Left hindlimb (tissue), 1 donor: ENCODE data around the gene FAT1.
A peak's percentile ranks its signal among the peaks of the same experiment; 100 is the strongest.

ENCODE experiments used
- DNase-seq: peaks from one replicate; pipeline ENCODE4 v3.0.0-alpha.2; 2018

FAT1 gene

GRCh38 chr4:186754976-186755375, 31.3 kb upstream of the FAT1 start:
- no peak for DNase-seq

DNA sequence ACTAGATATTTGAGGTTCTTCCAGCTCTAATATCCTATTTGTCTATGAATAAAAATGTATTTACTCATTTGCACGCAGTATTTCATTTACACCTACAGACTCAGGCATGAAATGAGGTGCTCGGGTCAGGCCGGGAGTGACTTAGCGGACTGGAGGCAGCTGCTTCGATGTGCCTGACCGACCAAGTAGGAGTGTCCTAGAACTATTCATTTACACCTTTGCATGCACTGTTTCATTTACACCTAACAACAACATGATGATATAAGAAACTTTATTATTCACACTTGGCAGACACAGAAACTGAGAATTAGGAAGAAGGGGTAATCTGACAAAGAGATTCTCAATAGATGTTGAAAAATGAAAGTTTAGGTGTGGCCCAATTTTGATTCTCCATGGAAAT, 28.7 kb upstream of the FAT1 start:
- DNase-seq: no peak

GRCh38 chr4:186749611-186750281, 26.1 kb upstream of the FAT1 start:
- DNase-seq: no peak

- DNase-seq: no peak
These were observed 22.9 kb upstream of the FAT1 start for GRCh38 chr4:186746581-186746980.

- peak; percentile 58 for DNase-seq
These were observed 19.6 kb upstream of the FAT1 start for GRCh38 chr4:186743261-186743660.

DNA sequence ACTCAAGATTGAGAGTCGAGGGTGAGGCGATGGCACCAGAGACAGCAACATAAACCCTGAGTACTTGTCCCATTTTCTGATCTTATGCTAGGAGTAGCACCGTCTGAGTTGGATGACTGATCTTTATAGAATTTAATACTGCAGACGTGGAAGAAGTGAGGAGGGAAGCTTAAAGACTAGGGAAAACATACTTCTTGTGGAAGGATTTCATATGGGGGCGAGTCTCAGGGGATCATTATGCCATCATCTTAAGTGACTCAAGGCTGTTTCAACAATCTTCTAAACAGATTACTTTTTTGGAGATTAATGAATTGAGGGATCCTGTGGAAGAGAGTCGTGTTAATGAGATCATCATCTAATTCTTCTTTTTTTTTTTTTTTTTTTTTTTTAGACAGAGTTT, 17.2 kb upstream of the FAT1 start:
- DNase-seq: no peak

- DNase-seq: no peak
These were observed 16.3 kb upstream of the FAT1 start for GRCh38 chr4:186739802-186740434.

- DNase-seq: no peak
These were observed 15.7 kb upstream of the FAT1 start for GRCh38 chr4:186739317-186739716.

DNA sequence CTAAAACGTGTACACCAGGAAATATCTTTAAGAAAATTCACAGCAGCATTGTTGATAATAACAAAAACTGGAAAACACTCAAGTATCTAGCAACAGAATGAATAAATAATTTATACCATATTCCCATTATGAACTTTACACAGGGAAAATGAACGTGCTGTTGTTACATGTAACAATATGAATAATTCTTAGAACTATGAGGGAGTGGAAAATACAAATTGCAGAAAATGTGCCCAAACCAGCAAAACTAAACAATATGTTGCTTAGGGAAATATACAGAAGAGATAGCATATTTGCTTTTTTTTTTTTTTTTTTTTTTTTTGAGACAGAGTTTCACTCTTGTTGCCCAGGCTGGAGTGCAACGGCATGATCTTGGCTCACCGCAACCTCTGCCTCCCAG, 14.8 kb upstream of the FAT1 start:
- no peak for DNase-seq

GRCh38 chr4:186737427-186737826, 13.8 kb upstream of the FAT1 start:
- DNase-seq: no peak

GRCh38 chr4:186736466-186736865, 12.8 kb upstream of the FAT1 start:
- no peak for DNase-seq

GRCh38 chr4:186734251-186734650, 10.6 kb upstream of the FAT1 start:
- no peak for DNase-seq

GRCh38 chr4:186733778-186734177, 10.1 kb upstream of the FAT1 start:
- no peak for DNase-seq

- no peak for DNase-seq
These were observed 7.0 kb upstream of the FAT1 start for GRCh38 chr4:186730621-186731020.

DNA sequence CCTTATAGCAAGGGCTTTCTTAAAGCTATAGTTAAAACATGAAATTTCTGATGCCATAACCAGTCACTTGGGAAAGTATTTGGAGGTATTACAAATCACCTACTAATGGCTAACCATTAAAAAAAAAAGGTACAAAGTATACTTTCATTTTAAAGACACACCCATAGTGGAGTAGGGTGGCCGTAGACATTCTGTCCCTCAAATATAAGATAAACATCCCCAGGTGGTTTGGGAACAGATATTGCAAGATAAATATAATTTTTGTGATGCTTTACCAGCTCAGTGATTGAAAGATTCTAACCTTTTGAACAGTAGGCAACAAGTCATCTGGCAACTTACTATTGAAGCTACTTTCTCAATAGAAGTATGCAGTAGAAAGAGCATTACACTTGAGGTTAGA, 6.2 kb upstream of the FAT1 start:
- DNase-seq: no peak

DNA sequence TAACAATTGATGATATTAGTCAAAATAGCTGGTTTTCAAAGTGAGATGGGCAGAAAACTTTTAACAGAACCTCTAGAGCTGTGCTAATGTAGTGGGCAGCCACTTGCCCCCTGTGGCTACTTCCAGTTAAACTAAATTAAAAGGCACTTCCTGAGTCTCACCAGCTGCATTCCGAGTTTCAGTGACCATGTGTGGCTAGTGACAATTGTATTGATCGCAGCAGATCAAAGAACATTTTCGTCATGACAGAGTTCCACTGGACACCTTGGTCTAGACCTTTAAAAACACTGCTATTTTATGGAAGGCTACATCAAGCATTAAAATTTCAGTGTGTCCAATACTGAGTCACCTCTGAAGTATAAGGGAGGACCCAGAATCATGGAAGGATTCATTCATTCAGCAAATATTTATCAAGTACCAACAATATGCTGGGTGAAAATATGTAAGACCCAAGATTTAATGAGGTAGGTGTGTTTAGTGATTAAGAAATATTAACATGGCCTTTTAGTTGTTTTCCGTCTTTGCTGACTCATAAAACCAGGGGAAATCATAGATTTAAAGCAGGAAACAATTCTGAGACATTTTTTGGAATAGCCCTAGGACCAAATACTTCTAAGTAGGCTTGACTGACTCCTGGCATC, 5.1 kb upstream of the FAT1 start:
- no peak for DNase-seq

- DNase-seq: no peak
These were observed 4.4 kb upstream of the FAT1 start for GRCh38 chr4:186727977-186728519.

DNA sequence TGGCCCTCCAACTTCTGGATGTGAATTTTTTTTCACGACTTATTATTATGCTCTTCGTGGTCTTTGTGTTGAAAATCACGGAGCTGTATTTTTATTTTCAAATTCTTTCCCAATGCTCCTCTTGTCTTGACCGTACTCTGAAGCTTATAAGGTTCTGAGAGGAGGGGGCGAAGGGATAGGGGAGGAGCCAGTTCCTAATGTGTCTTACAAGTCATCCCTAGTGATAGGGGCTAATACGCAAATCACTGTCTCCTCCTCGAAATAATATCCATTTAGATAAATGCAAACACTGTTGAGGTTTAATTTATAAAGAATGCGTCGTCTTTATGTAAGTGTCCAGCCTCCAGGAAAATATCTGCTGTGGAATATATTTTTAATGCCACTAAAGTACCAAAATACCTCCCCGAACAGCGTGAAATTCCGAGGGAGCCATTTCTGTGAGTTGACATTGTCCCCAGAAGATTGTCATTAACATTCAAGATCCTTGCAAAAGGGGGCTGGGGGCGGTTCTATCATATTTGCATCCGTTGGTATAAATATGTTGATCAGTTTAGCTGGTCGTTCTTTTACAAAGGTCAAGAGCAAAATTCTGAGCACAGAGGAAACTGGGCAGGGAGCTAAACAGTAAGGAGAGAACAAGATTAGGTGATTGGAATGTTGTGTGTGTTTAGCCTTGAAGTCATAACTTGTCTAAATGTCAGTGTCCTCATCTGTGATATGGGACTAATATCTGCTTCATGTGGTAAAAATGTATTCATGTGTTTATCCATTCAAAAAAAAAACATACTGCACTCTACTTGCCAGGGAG, 3.7 kb upstream of the FAT1 start:
- DNase-seq: no peak

DNA sequence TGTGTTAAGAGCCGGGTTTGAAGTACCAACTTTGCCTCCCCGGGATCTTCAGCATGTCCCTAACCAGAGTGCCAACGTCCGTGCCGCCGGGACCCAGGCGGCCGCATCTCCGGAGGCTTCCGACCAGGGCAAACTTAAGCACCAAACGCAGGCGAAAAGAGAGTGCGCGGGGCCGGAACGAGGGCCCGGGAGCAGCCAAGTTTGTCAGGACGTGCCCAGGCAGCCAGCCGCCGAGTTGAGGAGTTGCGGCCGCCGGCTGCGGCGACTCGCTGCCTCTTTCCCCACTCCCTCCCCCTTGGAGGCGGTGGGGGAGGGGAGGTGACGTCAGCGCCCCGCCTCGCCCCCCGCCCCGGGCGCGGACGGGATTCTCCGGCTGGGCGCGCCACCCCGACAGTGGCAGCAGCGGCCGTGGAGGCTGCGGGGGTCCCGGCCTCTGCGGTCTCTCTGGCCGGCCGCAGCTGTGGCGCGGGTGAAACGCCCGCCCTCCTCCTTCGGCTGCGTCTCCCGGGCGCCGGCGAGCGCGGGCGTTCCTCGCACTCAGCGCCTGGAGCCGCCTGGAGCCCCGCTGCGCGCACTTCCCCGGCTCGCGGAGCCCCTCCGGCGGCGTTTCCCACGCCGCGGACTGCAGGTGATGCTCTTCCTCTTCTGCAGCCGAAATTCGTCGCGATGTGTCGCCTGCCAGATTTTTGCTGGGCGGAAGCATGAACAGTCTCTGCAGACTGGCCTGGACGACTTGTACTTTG, 2.9 kb upstream of the FAT1 start:
- peak; percentile 91 for DNase-seq

DNA sequence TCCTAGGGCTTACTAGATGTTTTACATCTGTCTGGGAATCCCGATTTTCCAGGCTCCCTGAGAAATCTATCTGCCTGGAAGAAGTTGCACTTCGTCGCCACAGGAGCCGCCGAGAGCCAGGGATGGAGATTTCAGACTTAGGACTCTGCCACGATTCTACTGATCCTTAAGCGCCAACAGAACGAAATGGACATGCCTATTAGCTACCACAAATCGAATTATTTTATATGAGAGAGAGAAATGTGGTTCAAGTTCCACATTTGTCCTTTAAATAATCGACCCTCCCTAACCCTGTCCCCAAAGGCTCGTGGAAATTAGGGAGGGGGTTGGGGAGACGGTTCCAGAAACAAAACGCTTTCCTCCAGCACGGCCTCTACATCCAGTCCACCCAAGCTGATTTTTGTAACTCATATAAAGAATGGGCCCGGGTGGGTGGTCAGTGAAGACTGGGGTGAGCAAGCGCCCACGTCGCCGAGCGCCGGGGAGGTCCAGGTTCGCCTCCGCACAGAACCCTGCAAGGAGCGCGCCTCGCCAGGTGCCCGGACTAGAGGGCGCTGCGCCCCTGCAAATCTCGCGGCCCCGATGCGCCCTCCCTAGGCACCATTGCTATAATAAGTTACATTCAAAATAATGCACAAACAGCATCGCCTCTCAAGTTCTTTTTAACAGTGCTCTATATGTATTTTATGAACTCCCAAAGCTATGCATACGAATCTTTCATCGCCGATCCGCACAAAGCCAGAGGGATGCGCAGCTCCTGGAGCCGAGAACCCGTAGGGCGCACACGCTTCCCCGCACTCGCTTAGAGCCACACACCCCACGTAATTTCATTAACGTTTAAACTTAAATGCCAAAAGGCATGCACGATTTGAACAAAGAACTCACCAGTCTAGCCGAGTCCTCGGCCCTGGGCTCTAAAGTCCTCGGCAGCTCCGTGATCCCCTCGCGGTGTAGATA, 2.1 kb upstream of the FAT1 start:
- peak; percentile 90 for DNase-seq

DNA sequence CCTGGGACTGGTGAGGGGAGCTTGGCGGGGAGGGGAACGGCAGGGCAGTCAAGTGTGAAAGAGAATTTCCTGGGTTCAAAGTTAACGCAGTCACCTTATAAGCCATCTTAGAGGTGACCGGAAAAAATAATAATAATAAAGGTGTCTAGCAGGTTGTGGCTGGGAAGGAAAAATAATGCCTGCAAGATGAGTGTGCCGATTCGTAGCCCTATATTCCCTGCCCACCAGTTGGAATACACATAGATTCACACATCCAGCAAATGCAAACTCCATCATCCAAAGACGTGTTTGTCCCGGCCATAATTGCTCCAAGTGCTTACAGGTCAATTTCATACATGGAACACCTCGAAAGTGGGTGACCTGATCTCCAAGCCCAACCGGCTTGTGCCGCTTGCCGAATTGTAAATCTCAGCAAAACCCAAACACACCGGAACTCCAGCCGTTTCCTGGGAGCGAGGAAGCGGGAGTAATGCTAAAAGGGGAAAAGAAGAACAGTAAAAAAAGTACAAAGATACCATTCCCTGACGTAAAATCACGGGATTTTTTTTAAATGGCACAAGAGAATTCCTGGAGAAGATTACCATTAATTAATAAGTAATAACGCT, 1.3 kb upstream of the FAT1 start:
- peak; percentile 52 for DNase-seq
